Bronchial epithelial cell (primary cell): ENCODE data around the gene CPAMD8. TPM values are rescaled to one million over a fixed set of nuclear protein-coding genes. Genes with fewer than 3 reads are reported as not detected.
"Not testable (repeated sequence)": the region's sequence is repeated elsewhere in the genome, so short reads cannot be mapped to it uniquely, and the experiment has no call there.

Experiments used
- DNase-seq: peaks from one replicate; pipeline ENCODE4 v3.0.0-alpha.2; 2010; ENCODE audit warnings: low read depth
- FAIRE-seq: peaks from 2 replicates; lab custom pipeline; 2011; peaks lifted over from hg19 to GRCh38; lab: Jason Lieb, UNC
- H3K27me3 ChIP-seq: 2 replicates; pipeline ENCODE4 v1.5.1; 2011; ENCODE audit warnings: low read length; ENCODE audit not compliant: control insufficient read depth, insufficient read depth
- H3K36me3 ChIP-seq: 2 replicates; pipeline ENCODE4 v1.5.1; 2011; ENCODE audit warnings: low read length; ENCODE audit not compliant: control insufficient read depth, insufficient read depth
- H3K4me3 ChIP-seq: 2 replicates; pipeline ENCODE4 v1.5.1; 2011; ENCODE audit warnings: mild to moderate bottlenecking, low read depth, low read length, control low read depth
- total RNA-seq: library from RNA; depleted of rRNA; stranded (reverse); fragments of >200 nt; gene quantifications from 2 replicates; pipeline ENCODE4 v1.2.1, GENCODE V29; 2014
- TF ChIP-seq, protein P1 (sequence below): IDR thresholded peaks from 2 replicates; pipeline ENCODE4 v1.5.1; 2011; ENCODE audit warnings: mild to moderate bottlenecking, moderate library complexity, low read length, control low read depth, inconsistent platforms; ENCODE audit not compliant: insufficient read depth, severe bottlenecking

Gene CPAMD8
- total RNA-seq, 1 donor from 2014 or later = 0.53 TPM

DNA sequence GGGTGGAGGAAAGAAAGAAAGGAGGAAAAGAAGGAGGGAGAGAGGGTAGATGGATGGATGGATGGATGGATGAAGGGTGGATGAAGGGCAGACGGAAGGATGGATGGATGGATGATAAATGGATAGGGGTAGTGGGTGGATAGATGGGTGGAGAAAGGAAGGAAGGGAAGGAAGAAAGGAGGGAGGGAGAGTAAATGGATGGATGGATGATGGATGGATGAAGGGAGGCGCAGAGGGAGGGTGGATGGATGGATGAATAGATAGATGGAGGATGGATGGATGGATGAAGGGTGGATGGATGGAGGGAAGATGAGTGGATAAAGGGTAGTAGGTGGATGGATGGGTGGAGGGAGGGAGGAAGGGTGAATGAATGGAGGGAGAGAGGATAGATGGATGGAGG, 41.2 kb downstream of the CPAMD8 start:
- DNase-seq = no peak
- FAIRE-seq = no peak
- H3K4me3 ChIP-seq = no peak overlapping the region

DNA sequence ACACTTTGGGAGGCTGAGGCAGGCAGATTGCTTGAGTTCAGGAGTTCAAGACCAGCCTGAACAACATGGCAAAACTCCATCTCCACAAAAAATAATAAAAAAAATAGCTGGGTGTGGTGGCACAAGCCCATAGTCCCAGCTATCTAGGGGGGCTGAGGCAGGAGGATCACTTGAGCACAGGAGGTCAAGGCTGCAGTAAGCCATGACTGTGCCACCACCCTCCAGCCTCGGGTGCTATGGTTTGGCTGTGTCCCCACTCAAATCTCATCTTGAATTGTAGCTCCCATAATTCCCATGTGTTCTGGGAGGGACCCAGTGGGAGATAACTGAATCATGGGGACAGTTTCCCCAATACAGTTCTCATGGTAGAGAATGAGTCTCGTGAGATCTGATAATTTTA, 44.0 kb downstream of the CPAMD8 start:
- not testable (repeated sequence) for H3K27me3 ChIP-seq, FAIRE-seq, H3K4me3 ChIP-seq, H3K36me3 ChIP-seq, DNase-seq

More for the DNA sequence above, 41.2 kb downstream of the CPAMD8 start:
- Histone ChIP-seq H3K27me3 (no peaks in the 10 kb centered on the region), H3K36me3 (no peaks in the 10 kb centered on the region)
- TF ChIP-seq, protein P1, sequence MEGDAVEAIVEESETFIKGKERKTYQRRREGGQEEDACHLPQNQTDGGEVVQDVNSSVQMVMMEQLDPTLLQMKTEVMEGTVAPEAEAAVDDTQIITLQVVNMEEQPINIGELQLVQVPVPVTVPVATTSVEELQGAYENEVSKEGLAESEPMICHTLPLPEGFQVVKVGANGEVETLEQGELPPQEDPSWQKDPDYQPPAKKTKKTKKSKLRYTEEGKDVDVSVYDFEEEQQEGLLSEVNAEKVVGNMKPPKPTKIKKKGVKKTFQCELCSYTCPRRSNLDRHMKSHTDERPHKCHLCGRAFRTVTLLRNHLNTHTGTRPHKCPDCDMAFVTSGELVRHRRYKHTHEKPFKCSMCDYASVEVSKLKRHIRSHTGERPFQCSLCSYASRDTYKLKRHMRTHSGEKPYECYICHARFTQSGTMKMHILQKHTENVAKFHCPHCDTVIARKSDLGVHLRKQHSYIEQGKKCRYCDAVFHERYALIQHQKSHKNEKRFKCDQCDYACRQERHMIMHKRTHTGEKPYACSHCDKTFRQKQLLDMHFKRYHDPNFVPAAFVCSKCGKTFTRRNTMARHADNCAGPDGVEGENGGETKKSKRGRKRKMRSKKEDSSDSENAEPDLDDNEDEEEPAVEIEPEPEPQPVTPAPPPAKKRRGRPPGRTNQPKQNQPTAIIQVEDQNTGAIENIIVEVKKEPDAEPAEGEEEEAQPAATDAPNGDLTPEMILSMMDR = no peak

DNA sequence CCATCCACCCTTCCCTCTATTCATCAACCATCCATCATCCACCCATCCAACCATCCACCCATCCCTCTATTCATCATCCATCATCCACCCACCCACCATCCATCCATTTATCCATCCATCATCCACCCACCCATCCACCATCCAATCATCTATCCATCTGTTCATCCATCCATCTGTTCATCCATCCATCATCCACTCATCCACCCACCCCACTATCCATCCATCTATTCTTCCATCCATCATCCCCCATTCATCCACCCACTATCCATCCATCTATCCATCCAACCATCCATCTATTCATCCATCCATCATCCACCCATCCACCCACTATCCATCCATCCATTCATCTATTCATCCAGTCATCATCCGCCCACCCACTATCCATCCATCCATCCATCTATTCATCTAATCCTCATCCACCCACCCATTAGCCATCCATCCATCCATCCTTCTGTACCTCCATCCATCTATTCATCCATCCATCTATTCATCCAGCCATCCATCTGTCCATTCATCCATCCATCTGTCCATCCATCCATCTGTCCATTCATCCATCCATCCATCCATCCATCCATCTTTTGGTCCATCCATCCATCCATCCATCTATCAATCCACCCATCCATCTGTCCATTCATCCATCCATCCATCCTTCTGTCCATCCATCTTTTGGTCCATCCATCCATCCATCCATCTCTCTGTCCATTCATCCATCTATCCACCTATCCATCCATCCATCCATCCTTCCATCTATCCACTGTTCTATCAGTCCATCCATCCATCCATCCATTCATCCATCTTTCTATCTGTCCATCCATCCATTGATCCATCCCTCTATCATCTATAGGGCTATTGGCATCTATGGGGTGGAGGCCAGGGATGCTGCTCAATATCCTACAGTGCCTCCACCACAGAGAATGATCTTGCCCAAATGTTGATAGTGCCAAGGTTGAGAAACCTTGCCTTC, 47.5 kb downstream of the CPAMD8 start:
- DNase-seq = no peak
- Histone ChIP-seq H3K27me3 (no peaks in the 10 kb centered on the region), H3K4me3 (no peak overlapping the region), H3K36me3 (no peaks in the 10 kb centered on the region)
- TF ChIP-seq, protein P1 = no peak
- FAIRE-seq = no peak

DNA sequence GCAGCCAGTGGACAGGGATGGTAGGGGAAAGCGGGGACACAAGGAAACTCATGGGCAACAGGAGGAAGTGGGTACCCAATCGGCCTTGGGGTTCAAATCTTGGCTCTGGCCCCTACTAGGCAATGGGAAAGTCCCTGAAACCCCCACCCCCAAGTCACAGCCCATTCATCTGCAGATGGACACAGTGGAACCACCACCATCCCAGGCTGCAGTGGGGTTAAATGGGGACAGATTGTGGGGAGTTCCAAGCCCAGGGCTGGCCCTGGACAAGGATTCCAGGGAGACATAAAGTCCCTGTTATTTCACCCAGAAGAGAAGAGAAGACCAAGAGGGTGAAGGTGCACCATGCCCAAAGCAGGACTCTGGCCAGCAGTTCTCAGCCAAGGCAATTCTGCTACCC, 48.5 kb downstream of the CPAMD8 start:
- Histone ChIP-seq H3K4me3 (no peak overlapping the region), H3K27me3 (no peaks in the 10 kb centered on the region), H3K36me3 (no peaks in the 10 kb centered on the region)
- TF ChIP-seq, protein P1 = no peak
- no peak for DNase-seq
- no peak for FAIRE-seq

DNA sequence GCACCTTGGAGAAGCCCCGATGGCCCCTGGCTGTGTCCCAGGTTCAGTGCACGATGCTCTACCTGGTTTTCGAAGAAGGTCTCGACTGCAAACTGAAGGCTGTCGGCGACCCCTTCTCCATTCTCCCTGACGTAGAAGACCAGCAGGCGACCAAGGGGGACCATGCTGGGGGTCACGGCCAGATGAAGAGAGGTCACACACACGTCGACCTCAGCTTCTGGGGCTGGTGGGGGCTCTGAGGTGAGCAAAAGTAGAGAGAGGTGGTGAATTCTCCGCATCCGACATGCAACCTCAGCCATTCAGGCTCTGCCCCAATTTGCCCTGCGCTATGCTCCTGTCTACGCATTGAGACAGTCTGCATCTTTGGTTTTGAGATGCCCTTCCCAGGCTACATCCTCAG, 49.3 kb downstream of the CPAMD8 start:
- no peak for DNase-seq
- FAIRE-seq = no peak
- Histone ChIP-seq H3K36me3 (no peaks in the 10 kb centered on the region), H3K27me3 (no peaks in the 10 kb centered on the region), H3K4me3 (no peak overlapping the region)
- TF ChIP-seq, protein P1 = no peak

DNA sequence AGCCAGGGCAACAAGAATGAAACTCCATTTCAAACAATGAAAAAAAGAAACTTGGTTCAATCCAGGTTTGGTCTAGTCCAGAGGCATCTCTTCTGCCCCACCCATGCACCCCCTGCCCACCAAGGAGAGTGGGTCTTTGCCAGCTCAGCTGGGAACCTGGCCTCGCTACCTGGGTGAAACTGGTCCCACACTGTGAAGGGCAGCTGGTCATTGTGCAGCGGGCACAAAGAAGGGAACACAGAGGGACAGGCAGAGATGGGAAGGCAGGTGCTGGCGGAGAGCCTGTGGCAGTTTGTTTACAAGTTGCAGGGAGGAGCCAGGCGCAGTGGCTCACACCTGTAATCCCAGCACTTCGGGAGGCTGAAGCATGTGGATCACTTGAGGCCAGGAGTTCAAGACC, 50.2 kb downstream of the CPAMD8 start:
- Histone ChIP-seq H3K36me3 (no peaks in the 10 kb centered on the region), H3K4me3 (no peak overlapping the region), H3K27me3 (no peaks in the 10 kb centered on the region)
- TF ChIP-seq, protein P1 = no peak
- no peak for DNase-seq
- no peak for FAIRE-seq
